Cerebellar cortex (tissue), 1 donor: Measurements from ENCODE around the gene THAP8.
A peak's percentile ranks its signal among the peaks of the same experiment; 100 is the strongest.

Experiments used
- DNase-seq: peaks from one replicate; pipeline ENCODE4 v3.0.0-alpha.2; 2015; ENCODE audit warnings: low spot score

The THAP8 gene

GRCh38 chr19:35995048-35995993 lies 58.8 kb downstream of the THAP8 start, which contains the start of gene SDHAF1:
TSS of gene SDHAF1 (plus strand) at chr19:35995188. CDS start at chr19:35995275, 87 bp downstream.
- DNase-seq, result peak; percentile 97

DNA sequence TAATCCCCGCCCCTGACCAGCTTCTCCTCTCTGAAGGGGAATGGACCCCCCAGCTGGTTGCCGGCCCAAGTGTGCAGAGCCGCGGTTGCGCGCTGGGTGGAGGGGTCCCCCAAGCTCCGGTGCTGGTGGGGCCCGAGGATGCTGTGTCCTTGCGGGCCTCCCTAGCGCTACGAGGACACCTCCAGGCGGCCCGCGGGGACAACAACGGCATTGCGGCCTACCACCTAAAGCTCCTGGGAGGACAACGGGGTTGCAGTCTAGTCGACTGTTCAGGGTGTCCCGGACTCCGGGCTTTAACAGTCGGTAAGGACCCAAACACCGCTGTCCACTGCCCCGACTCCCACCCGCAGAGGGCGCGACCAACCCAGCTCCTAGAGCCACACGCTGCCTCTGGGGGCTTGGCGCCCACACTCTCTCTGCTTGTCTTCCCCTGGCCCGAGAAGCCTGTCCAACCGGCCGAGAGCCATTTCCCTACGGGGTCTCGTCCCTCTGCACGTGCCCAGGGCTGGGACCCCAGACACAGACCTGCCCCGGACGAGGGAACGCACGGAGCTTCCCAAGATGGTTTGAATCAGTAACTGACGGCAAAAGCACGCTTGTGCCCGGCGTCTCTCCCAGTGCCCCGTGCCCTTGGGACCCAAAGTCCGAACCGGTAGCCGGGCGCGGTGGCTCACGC lies 60.0 kb downstream of the THAP8 start:
- DNase-seq, result peak; percentile 44

GRCh38 chr19:35992907-35993765 lies 60.9 kb downstream of the THAP8 start:
- no peak for DNase-seq

DNA sequence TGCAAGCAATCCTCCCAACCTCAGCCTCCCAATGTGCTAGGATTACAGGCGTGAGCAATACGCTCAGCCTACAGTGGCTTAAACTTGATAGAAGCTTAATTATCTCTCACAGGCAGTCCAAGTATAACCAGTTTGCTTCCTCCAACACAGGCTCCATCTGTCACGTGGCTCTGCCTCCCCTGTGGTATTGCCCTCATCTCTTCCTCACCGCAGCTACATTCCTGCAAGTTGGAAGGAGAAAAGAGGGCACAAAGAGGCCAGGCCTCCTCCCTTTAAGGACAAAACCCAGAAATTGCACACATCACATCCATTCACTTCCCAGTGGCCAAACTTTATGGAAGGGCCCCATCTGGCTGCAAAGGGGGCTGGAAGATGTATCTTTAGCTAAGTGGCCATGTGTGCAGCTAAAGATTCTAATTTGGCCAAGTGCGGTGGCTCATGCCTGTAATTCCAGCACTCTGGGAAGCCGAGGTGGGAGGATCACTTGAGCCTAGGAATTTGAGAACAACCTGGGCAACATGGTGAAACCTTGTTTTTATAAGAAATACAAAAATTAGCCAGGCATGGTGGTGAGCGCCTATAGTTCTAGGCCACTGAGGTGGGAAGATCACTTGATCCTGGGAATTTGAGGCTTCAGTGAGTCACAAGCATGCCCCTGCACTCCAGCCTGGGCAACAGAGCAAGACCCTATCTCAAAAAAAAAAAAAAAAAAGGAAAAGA lies 62.2 kb downstream of the THAP8 start:
- no peak for DNase-seq

GRCh38 chr19:35990771-35991730 lies 63.0 kb downstream of the THAP8 start:
- DNase-seq, result no peak

GRCh38 chr19:35990156-35990555 lies 63.9 kb downstream of the THAP8 start:
- DNase-seq, result no peak

- DNase-seq, result no peak
Observed at GRCh38 chr19:35988824-35989223, 65.3 kb downstream of the THAP8 start.

- DNase-seq, result no peak
Observed at GRCh38 chr19:35987571-35987896, 66.6 kb downstream of the THAP8 start.

DNA sequence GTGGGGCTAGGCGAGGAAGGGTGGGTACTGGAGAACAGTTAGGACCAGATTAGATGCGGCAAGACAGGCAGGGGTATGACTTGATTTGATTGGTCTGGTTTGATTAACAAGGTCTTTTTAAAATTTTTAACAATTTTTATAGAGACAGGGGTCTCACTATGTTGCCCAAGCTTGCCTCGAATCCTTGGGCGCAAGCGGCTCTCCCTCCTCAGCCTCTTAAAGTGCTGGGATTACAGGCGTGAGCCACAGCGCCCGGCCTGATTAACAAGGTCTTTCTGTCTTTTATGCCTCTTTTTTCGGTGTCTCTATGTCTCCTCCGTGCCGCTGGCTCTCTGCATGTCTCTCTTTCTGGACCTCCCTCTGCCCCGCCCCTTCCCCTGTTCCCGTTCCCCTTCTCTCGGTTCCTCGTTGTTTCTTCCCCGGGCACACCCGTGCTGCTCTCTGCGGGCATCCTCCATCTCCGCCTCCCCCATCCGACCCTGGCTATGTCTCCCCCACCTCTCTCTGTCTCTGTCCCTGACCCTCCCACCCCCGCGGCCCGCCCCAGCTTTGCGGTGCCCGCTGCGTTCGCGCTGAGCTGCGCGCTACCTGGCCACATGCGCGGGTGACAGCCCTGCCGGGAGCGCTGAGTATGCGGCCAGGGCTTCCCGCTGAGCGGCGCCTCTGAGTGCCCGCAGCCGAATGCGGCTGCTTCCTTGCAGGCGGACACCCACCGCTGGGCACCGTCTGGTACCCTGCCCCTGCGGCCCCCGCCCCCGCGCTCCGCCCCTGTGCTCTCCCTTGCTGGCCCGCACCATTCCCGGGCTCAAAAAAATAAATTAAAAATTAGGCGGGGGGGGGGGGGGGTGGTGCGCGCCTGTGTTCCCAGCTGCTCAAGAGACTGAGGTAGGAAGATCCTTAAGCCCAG lies 67.2 kb downstream of the THAP8 start:
- DNase-seq, result peak; percentile 69

DNA sequence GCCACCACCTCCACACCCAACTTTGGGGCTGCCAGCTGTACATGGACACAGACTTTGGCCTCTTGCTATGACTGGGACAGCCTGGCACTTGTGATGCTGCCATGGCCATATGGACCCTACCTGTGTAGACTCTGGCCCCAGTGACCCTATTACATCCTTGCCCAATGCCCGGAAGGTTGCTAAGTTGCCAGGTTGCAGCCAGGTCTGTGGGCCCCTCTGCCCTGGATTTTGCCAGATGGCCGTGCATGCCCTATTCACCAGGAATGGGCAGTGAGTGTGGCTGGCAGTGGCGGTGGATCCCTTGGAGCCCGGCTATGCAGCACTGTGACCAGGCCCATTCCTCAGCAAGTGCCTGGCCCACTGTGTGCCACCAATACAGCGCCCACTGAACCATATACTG lies 68.0 kb downstream of the THAP8 start:
- DNase-seq, result peak; percentile 62
